ENCODE measurements around the gene TUBB3. TPM values are rescaled to one million over a fixed set of nuclear protein-coding genes. Genes with fewer than 3 reads are reported as not detected.
"Not testable (repeated sequence)": the region's sequence is repeated elsewhere in the genome, so short reads cannot be mapped to it uniquely, and the experiment has no call there.

The TUBB3 gene
- total RNA-seq, 1 experiment from 2014 or later = 1,289 TPM

- H3K4me3 ChIP-seq = no peak overlapping the region
- H3K36me3 ChIP-seq = peaks cover 7% of the 10 kb centered on the region
- peaks cover 3% of the 10 kb centered on the region for H3K9me3 ChIP-seq
- DNase-seq = peak; percentile 12
- no peaks in the 10 kb centered on the region for H3K27me3 ChIP-seq
These were observed 11.8 kb upstream of the TUBB3 start for GRCh38 chr16:89911375-89911774.

GRCh38 chr16:89912143-89912542 is 11.0 kb upstream of the TUBB3 start:
- DNase-seq = peak; percentile 3
- Histone ChIP-seq H3K4me3 (no peak overlapping the region), H3K9me3 (peaks cover 3% of the 10 kb centered on the region), H3K36me3 (peaks cover 6% of the 10 kb centered on the region), H3K27me3 (no peaks in the 10 kb centered on the region)

- Histone ChIP-seq H3K9me3 (peaks cover 3% of the 10 kb centered on the region), H3K27me3 (no peaks in the 10 kb centered on the region), H3K36me3 (peaks cover 6% of the 10 kb centered on the region), H3K4me3 (no peak overlapping the region)
- DNase-seq = peak; percentile 6
These were observed 10.5 kb upstream of the TUBB3 start for GRCh38 chr16:89912627-89913026.

GRCh38 chr16:89913408-89914387 is 9.4 kb upstream of the TUBB3 start:
- Histone ChIP-seq H3K36me3 (peaks cover 6% of the 10 kb centered on the region), H3K9me3 (peaks cover 2% of the 10 kb centered on the region; the same call in 1 of the 2 replicates), H3K27me3 (no peaks in the 10 kb centered on the region), H3K4me3 (no peak overlapping the region)
- peak; percentile 19 for DNase-seq

- not testable (repeated sequence) for H3K9me3 ChIP-seq, H3K27me3 ChIP-seq, H3K4me3 ChIP-seq, H3K36me3 ChIP-seq
- DNase-seq = peak; percentile 17
These were observed 8.4 kb upstream of the TUBB3 start for GRCh38 chr16:89914642-89915285.

GRCh38 chr16:89915303-89916232 is 7.6 kb upstream of the TUBB3 start:
- peaks cover 4% of the 10 kb centered on the region for H3K36me3 ChIP-seq
- peak; percentile 15 for DNase-seq
- no peaks in the 10 kb centered on the region for H3K27me3 ChIP-seq
- no peaks in the 10 kb centered on the region for H3K9me3 ChIP-seq
- H3K4me3 ChIP-seq = no peak overlapping the region

- Histone ChIP-seq H3K9me3 (no peaks in the 10 kb centered on the region), H3K27me3 (no peaks in the 10 kb centered on the region), H3K4me3 (peak overlapping the region; percentile 32), H3K36me3 (peaks cover 2% of the 10 kb centered on the region; the same call in 1 of the 2 replicates)
- peak; percentile 100 for DNase-seq
These were observed 5.2 kb upstream of the TUBB3 start for GRCh38 chr16:89917773-89918452.

GRCh38 chr16:89918453-89919347 is 4.4 kb upstream of the TUBB3 start, which contains the start of gene MC1R:
Gene MC1R (plus strand): TSS chr16:89918862. CDS start chr16:89919259, 397 bp downstream.
- Histone ChIP-seq H3K36me3 (peaks cover 2% of the 10 kb centered on the region; the same call in 1 of the 2 replicates), H3K9me3 (no peaks in the 10 kb centered on the region), H3K4me3 (peak within 1 kb of the TSS; percentile 32), H3K27me3 (no peaks in the 10 kb centered on the region)
- DNase-seq = peak; percentile 90

- Histone ChIP-seq H3K27me3 (no peaks in the 10 kb centered on the region), H3K36me3 (peaks cover 2% of the 10 kb centered on the region; the same call in 1 of the 2 replicates), H3K4me3 (no peak overlapping the region), H3K9me3 (no peaks in the 10 kb centered on the region)
- no peak for DNase-seq
These were observed 3.4 kb upstream of the TUBB3 start for GRCh38 chr16:89919535-89920406.

- H3K36me3 ChIP-seq = peaks cover 2% of the 10 kb centered on the region; the same call in 1 of the 2 replicates
- no peak overlapping the region for H3K4me3 ChIP-seq
- no peaks in the 10 kb centered on the region for H3K9me3 ChIP-seq
- DNase-seq = peak; percentile 82
- H3K27me3 ChIP-seq = no peaks in the 10 kb centered on the region
These were observed 2.4 kb upstream of the TUBB3 start for GRCh38 chr16:89920723-89921122.

- DNase-seq = no peak
- peak overlapping the region; percentile 84 for H3K4me3 ChIP-seq
- no peaks in the 10 kb centered on the region for H3K27me3 ChIP-seq
- H3K9me3 ChIP-seq = no peaks in the 10 kb centered on the region
- H3K36me3 ChIP-seq = peaks cover 2% of the 10 kb centered on the region
These were observed 1.9 kb upstream of the TUBB3 start for GRCh38 chr16:89921131-89921701.

- H3K9me3 ChIP-seq = no peaks in the 10 kb centered on the region
- H3K27me3 ChIP-seq = no peaks in the 10 kb centered on the region
- peaks cover 9% of the 10 kb centered on the region for H3K36me3 ChIP-seq
- peak overlapping the region; percentile 84 for H3K4me3 ChIP-seq
- peak; percentile 100 for DNase-seq
These were observed 1.3 kb upstream of the TUBB3 start for GRCh38 chr16:89921702-89922476.

- Histone ChIP-seq H3K9me3 (no peaks in the 10 kb centered on the region), H3K4me3 (peak overlapping the region; percentile 84), H3K36me3 (peaks cover 13% of the 10 kb centered on the region), H3K27me3 (no peaks in the 10 kb centered on the region)
- DNase-seq = peak; percentile 100
These were observed 662 bp upstream of the TUBB3 start for GRCh38 chr16:89922477-89922883.
